ENCODE results near the gene DOP1A.

- TF ChIP-seq CTCF (IDR thresholded peaks at IDR 0.05; ENCODE audit: low read length) = no peak
- TF ChIP-seq EZH2 (IDR thresholded peaks at IDR 0.05; ENCODE audit: borderline replicate concordance, low read length) = no peak
Observed at GRCh38 chr6:83072726-83073125, 5.3 kb downstream of the DOP1A start.
